K562 (cell line): Measurements from ENCODE around the gene FAM78B. TPM values are rescaled to one million over a fixed set of nuclear protein-coding genes. Genes with fewer than 3 reads are reported as not detected.

ENCODE experiments used
- CTCF ChIP-seq, 3 experiments: IDR thresholded peaks in 2 of 3; conservative IDR thresholded peaks in 1 of 3; 2 replicates each; pipeline ENCODE4 v1.5.1; 2011 to 2012; ENCODE audit warnings: low read length in 3 of 3, mild to moderate bottlenecking in 3 of 3, control low read depth in 2 of 3, improper control_type of control experiment in 1 of 3, inconsistent platforms in 1 of 3, low read depth in 1 of 3, mixed read lengths in 1 of 3, moderate library complexity in 1 of 3; ENCODE audit not compliant: insufficient read depth in 2 of 3
- E2F8 ChIP-seq: fragments of 450-650 bp; IDR thresholded peaks from 2 replicates; pipeline ENCODE4 v1.7.1; 2018; ENCODE audit warnings: mild to moderate bottlenecking, low read depth; ENCODE audit not compliant: partially characterized antibody
- HDAC3 ChIP-seq: fragments of 450-650 bp; IDR thresholded peaks from 2 replicates; pipeline ENCODE4 v1.6.1; 2018; ENCODE audit warnings: borderline replicate concordance, mild to moderate bottlenecking, moderate library complexity; ENCODE audit not compliant: partially characterized antibody
- KAT2B ChIP-seq: IDR thresholded peaks from one replicate; pipeline ENCODE4 v1.6.1; 2012; ENCODE audit warnings: low read depth, mild to moderate bottlenecking, control low read depth, inconsistent platforms, low read length, moderate library complexity
- MYNN ChIP-seq, 2 experiments: sonication (generic); formaldehyde crosslinking in 1 of 2; IDR thresholded peaks; 2 replicates each; pipeline versions ENCODE4 v1.5.0 to v1.6.1; 2016 to 2020; ENCODE audit warnings: antibody characterized with exemption in 1 of 2, missing genetic modification reagents in 1 of 2
- NFE2 ChIP-seq: IDR thresholded peaks from 2 replicates; pipeline ENCODE4 v1.6.1; 2014; ENCODE audit warnings: antibody characterized with exemption, low read depth
- RCOR1 ChIP-seq, 2 experiments: IDR thresholded peaks; 2 replicates each; pipeline ENCODE4 v1.6.1; 2012; ENCODE audit warnings: low read depth in 2 of 2, low read length in 2 of 2, borderline replicate concordance in 1 of 2, improper control_type of control experiment in 1 of 2
- SMARCA5 ChIP-seq: fragments of 450-650 bp; IDR thresholded peaks from 2 replicates; pipeline ENCODE4 v1.6.1; 2016
- TFE3 ChIP-seq: fragments of 450-650 bp; formaldehyde crosslinking; IDR thresholded peaks from 2 replicates; pipeline ENCODE4 v1.4.0; 2020; ENCODE audit warnings: mild to moderate bottlenecking, mixed read lengths
- ZNF354B ChIP-seq: fragments of 250-450 bp; sonication (Bioruptor Pico); IDR thresholded peaks from 2 replicates; pipeline ENCODE4 v1.4.0; 2020
- polyA plus RNA-seq, 8 experiments: library from polyadenylated mRNA; depleted of rRNA in 4 of 8; stranded (reverse) in 5 of 8; unstranded in 3 of 8; fragments of >200 nt; fragmentation: Nextera tagmentation in 2 of 8; fragmentation: Illumina TruSeq in 1 of 8; extraction: Ambion mirVana in 2 of 8; extraction: Trizol in 1 of 8; gene quantifications; 2 replicates each; pipeline versions ENCODE4 v1.2.1 to v1.2.3, GENCODE V29; 2011 to 2014; ENCODE audit warnings: inconsistent platforms in 1 of 8, missing spikeins in 1 of 8
- total RNA-seq, 7 experiments: library from RNA; depleted of rRNA in 6 of 7; stranded (reverse); fragments of >200 nt in 6 of 7; fragmentation: Illumina TruSeq in 2 of 7; extraction: Trizol in 2 of 7; gene quantifications; 2 replicates each; pipeline versions ENCODE4 v1.2.1 to v1.2.3, GENCODE V29; 2011 to 2021; ENCODE audit warnings: low replicate concordance in 1 of 7

Gene FAM78B
- total and polyA plus RNA-seq, 9 of the 15 experiments (the other 6 are each of a cell fraction or from before 2014, with no cell fraction given), result 0.04 to 0.43 (median 0.29) TPM; not detected in 1

GRCh38 chr1:166080277-166080966 is 86.4 kb downstream of the FAM78B start (continued):
- TF ChIP-seq ZNF354B (CRISPR knock-in tag), result no peak
- TF ChIP-seq KAT2B, result no peak
- TF ChIP-seq E2F8, result no peak
- TF ChIP-seq NFE2, result no peak
- no peak for TF ChIP-seq MYNN (IDR thresholded peaks at IDR 0.05)
- no peak for TF ChIP-seq MYNN (CRISPR knock-in tag; IDR thresholded peaks at IDR 0.05)
- TF ChIP-seq RCOR1 (IDR thresholded peaks at IDR 0.05; ENCODE audit: borderline replicate concordance in 1 of 2, low read depth in 2 of 2, low read length in 2 of 2), result no peak
- TF ChIP-seq HDAC3, result no peak
- peak; percentile 86 for TF ChIP-seq TFE3 (CRISPR knock-in tag)
- no peak for TF ChIP-seq SMARCA5
- TF ChIP-seq CTCF (IDR thresholded peaks at IDR 0.05 in 2 of 3, conservative IDR thresholded peaks at IDR 0.05 in 1 of 3; ENCODE audit: insufficient read depth in 2 of 3, low read depth in 1 of 3, low read length in 3 of 3), result no peak
